ENCODE data around the gene TIFAB. TPM values are rescaled to one million over a fixed set of nuclear protein-coding genes. Genes with fewer than 3 reads are reported as not detected.

Gene TIFAB
- polyA plus RNA-seq, 5 donors = 0.19 to 0.45 (median 0.32) TPM

DNA sequence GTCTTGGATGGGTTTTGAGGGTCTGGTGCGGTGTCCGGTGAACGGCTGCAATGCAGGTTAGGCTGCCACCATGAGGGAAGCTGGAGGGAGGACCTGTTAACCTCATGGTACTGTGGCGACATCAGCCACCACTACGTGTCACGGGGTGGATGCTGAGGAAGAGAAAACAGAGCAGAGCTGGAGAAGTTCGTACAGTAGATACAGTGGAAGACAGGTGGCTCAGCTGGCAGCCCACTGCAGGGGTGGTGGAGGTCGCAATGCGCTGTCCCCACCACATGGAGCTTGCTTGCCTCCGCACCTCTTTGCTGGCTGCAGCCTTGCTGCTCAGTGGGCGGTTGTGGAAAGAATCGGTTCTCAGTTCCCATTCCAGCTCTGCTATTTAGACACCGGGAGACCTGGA, 7.8 kb downstream of the TIFAB start:
- DNase-seq = no peak

DNA sequence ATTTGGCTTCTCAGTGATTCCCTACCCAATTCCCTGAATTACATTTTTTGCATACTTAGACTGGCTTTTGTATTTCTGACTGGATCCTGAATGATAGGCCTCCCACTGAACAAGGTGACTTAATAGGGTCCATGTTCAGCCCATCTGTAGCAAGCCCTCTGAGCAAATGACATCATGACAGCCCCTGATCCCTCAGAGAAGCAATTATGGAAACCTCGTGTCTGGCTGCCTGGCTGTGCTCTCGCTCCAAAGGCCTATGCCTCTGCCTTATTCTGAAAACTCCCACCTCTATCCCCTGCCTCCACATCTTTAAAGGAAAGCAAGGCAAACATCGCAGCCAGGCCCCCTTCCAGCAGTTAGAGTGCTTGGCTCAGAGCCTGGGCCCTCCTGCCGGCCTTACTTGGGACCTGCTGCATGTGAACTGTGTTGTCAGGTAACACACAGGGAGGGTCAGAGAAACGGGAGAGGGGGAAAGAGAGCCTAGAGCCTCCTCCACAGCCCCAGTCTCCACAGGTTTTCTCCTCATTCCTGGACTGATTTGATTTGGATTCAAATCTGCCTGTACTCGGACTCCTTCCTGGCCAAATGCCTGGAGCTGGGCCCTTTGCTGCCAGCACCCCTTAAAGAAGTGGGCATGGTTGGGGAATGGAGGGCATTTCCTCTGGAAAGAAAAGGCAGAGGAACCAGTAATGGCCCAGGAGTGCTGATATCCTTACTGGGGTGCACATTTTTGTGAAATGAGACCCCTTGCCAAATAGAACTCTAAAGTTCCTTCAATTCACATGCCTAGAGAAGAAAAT, 8.8 kb downstream of the TIFAB start:
- DNase-seq = no peak

DNA sequence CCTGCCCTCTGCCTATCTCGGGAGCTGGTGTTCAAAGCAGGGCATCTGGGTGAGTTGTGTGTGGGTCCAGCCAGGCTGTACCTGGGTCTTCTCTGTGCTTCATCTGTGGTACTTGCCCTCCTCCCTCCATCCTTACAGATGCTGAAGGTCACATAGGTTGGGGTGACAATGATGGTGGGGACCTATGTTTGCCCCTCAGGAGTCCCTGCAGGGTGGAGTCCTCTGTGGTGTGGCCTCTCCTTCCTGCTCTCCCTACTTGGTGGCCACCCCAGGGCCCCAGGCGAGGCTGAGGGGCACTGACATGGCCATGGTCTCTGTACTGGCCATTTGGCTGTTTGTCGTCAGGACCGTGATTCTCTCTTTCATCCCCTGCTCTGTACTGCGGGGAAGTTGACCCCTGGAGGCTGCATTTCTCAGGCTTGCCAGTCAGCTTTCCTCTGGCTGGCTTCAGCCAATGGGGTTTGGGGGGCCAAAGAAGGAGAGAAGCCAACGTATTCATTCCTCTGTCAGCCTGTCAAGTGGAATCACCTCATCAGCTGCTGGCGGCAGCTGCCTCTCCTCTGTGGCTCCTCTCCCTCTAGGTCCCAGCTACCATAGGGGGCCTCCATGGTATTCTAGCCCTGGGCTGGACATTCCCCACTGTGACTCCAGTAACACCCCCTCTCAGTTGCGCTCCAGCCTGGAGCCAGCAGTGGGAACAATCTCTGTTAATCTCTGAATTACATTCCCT, 9.6 kb downstream of the TIFAB start:
- DNase-seq = peak; percentile 86

DNA sequence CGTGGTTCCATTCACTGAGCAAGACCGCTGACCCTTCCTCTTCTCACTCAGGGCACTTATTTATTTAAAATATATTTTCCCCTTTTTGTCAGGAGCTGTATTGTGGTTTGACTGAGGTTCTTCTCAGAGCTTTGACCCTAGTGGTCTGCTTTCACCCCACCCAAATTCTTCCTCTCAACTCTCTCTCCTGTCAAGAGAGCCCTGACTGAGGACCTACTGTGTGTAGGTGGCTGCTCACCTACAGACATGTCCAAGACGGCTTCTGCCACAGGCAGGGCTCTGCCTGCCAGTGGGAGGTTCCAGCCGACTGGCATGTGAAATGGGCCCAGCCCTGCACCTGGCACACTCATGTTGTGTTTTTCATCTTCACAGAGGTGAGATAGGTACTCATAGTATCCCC, 10.2 kb downstream of the TIFAB start:
- DNase-seq = no peak

DNA sequence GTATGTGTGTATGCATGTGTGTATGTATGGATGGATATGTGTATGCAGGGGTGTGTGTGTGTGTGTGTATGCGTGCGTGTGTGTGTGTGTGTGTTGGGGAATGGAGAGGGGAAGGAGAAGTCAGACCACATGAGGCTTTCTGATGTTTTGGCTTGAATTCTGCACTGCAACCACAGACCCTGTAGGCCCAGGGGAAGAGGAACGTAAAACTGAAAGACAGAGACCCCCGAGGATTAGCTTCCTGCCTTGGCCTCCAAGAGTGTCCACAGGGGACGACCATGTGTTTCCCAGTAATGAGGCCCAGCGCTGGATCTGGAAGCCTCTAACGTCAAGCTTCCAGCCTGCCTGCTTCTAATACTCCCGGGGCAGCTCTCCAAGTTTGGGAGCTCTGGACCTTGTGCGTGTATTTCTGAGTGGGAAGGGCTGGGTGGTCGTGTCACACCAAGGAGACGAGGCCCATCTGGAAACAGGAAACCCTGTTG, 10.8 kb downstream of the TIFAB start:
- peak; percentile 75 to 77 for DNase-seq

DNA sequence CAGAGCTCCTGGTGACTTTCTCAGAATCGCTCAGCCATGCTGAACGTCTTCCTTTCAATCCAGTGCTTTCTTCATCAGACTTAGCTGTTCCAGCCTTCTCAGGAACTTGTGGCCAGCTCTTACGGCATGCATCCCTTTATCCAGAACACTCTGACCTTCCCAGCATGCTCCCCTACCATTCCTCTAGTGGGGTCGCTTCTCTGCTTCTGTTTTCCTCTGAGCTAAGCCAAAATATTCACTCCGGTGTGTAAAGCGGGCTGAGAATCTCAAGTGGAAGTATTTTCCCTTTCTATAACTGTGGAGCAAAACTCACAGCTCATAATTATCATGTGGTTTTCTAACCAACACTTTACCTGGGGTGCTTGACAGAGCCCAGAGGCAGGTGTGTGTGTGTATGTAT, 11.2 kb downstream of the TIFAB start:
- no peak for DNase-seq

DNA sequence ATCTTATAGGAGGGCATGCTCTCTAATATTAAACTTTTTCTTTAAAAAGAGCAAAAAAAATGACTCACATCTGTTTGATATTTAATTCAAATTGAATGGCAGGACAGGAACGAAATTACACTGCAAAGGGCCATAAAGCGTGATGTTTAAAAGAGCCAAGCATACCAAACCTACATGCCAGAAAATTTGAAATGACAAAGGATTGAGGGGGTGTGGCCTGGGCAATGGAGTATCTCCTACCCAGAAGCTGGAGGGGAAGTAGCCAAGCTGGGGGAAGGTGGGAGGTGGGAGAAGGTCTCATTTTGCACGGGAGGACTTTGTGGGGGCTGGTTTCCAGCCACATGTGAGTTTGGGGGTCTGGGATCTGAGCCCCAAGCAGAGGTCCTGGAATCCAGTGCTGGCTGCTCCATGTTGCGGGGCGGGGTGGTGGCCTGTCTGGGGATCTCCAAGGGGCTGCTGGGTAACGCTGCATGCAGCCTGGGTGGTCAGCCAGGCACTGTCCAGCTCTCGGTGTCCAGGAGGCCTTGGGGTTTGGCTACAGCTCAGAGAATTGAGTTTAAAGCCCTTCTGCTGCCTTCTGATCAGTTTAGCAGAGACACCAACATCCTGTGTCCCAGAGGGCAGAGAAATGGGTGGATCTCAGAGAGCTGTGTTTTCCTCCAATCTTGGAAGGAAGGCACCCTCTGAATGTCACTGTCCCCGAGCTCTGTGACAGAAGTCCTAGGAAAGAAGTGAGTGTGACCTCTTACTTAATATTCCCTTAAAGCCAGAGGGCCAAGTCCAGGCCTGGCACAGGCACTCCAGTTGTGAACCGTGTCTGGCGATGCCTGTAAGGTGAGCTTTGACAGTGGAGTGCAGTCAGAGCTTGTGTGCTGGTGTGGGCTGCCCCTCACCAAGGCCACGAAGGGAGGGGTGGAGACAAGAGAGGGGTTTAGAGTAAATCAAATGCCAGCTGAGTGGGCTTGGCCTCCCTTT, 12.6 kb downstream of the TIFAB start:
- peak in 1 of 2 donors; percentile 40 for DNase-seq

DNA sequence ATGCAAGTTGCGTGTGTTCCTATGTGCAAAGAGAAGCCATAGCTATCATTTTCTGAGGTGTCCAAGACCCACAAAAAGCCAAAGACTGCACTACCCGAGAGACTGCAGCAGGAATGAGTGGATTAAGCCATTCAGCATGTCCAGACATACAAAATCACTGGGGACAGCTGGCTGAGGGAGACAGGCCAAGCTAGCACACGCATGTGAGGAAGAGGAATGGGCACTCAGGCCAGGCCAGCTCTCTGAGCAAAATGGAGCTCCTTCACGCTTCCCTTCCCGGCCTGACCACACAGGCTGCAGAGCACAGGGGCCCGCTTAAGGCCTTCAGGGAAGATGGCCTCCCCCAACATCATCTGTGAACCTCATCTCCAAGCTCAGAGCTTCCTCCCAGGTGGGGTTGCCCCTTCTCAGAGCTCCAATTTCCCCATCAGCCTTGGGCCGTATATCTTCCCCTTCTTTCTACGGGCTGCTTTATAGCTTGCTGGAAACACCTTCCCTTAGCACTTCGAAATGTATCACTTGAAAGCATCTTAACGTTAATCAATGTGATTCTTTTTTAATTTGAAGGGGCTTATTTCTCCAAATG, 13.4 kb downstream of the TIFAB start:
- DNase-seq = peak in 1 of 2 donors; percentile 27

DNA sequence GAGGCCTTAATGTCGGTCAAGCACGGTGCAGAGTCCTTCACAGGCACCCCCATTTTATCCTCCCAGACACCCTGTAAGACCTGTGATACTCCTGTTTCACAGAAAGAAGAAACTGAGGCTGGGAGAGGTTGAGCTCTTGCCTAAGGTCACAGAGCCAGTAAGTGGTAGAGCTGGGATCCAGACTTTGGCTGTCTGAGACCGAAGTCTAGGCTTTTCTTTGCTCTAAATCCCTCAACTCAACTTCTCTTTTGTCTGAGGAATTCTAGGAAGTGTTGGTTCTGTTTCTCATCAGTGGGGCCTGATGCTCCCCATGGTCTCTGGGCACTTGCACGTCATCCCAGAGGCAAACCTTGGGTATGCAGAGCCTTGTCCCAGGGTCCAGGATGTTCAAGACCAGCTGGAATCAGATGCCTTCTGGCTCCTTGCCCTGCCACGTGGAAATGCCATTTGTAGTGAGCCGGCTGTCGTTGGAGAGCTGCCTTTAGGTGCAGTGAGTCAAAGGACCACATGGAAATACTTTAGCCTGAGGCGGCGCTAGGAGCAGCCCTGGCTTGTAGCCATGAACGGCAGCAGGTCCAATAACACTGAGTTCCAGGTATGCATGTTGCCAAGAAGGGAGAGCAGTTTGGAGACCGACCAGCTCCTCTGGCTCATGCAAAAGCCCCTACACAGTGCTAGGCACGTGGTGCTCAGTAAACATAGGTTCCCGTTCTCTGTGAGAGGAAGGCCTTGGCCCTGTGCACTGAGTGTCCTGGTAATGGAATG, 14.2 kb downstream of the TIFAB start:
- DNase-seq = peak in 1 of 2 donors; percentile 21

DNA sequence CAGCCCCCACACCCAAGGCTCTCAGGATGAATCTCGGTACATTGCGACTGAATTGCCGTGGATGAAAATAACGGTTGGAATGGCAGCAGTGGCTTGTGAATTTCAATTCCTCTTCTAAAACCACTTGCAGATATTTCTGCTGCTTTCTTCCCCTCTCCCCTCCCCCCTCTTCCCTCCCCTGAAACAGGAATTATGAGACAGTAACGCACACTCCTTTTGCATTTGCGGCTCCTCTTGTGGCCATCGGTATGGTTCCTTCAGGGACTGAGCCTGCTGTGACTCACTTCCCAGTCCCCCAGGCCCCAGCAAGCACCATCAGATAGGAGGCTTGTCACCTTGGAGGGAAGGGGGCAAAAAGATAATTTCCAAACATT, 14.7 kb downstream of the TIFAB start:
- DNase-seq = no peak

DNA sequence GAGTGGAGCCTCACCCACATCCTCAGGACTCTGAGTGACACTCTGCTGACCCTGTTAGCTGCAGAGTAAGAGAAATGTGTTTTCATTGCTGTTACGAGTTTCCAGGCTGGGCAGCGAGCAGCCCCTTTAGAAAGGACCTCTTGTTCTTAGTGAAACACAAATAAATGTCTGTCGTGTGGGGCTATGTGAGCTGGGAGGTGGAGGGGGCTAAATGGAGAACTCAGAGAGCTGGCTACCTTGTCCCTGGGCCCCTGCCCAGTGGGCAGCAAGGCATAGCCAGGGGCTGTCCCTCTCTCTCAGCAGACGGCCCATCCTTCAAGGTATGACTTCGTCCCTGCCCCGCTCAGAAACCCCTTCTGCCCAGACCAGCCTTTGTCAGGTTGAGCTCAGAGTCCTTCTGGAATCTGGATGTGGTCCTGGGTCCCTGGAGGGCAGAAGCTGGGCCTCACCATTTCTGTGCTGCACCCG, 15.2 kb downstream of the TIFAB start:
- no peak for DNase-seq

DNA sequence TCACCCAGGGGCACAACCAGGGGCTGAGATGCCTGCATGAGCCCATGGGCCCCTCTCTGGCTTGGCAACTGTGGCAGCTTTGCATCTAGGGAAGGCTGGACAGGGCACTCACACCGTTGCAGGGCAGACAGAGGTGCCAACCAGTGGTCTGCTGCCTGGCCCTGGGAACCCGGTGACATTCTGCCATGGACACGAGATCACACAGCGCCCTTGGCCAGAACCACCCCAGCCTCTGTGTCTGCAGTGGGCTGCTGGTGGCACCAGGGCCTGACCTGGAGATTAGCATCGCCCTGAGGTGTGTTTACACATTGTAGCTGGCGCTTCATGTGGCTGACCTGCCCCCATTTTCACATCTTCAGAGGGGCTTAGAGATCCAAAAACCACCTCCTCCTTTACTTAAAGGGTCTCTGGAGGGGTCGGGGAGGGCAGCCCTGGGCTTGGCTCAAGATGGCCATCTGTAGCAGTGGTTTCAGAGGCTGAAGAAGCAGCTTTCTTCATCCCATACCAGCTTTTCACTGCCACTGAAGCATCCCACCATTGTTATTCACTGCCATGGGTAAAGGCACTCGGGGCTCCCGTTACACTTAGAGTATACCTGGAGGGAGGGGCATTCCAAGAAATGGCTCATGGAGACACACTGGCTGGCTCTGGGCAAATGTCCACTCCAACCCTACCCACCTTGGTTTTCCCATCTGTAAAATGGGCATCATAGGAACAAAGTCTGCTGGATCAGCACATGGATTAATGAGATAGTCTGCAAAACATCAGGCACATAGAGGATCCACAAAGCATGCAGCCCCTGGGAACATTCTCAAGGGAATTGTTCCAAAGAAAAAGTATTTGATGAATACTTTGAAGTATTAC, 16.5 kb downstream of the TIFAB start:
- DNase-seq = no peak

DNA sequence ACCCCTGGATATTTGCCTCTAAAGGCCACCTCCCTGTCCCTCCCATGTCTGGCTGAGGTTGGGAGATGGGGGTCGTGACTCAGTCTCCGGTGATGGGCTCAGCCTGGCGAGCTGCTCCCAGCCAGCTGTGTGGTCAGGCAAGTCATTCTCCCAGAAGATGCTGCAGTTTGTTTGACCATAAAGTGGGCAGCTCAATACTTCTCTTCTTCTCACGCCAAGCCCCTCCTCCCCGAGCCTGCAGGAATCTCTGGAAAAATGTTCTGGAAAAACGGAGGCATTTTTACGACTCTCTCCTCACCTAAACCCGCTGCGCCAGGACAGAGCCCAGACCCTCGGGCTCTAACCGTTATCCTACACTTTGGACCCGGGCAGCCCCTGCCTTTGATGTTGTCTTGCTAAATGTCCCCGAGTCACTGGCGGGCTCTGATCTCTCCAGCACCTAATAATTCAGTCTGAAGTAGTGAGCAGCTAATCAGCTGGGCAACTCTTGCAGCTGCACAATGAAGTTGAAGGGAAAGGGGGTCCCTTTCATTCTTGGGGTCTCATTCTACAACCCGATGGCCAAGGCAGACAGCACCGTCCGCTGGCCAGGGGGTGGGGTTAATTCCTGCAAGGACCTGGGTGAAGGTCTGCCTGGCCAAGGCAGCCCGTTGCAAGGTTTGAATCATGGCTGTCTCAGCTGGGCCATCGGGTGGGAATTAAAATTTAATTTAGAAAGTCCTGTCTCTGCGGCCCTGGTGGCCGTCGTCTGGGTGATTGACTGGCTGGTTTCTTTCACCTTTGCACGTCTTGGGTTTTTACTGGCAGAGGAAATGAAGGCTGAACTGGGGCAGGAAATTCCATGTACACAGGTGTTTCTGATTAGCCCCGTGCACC, 17.3 kb downstream of the TIFAB start:
- DNase-seq = no peak

DNA sequence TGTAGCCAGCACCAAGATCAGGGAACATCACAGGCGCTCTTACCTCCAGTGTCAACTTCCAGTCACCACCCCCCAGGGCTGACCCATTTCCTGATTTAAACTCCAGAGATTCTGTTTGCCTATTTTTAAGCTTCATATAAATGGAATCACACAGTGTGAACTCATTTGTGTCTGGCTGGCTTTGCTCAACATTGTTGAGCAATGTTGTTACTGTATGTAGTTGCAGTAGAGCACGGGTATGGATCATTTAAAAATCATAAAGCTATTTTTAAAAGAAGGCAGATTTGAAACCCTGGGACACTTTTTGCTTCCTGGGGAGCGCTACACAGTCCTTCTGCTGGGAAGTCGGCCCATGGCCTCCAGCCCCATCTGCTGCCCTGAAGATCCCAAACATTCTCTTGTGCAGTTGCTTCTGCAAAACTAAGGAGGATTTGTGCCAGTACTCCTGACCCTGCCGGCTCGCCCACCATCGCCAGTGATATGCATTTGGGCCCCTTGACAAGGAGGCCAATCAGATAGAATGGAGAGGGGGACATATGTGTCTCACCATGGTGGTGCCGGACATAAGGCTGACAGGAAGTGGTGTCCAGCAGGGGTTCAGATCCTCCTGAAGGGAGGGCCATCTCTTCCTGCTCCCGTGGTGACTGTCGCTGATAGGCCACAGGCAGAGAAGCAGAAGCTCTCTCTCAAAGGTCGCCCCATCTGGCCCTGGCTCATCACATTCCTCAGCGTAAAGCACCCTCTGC, 18.3 kb downstream of the TIFAB start:
- DNase-seq = peak; percentile 68 to 78

DNA sequence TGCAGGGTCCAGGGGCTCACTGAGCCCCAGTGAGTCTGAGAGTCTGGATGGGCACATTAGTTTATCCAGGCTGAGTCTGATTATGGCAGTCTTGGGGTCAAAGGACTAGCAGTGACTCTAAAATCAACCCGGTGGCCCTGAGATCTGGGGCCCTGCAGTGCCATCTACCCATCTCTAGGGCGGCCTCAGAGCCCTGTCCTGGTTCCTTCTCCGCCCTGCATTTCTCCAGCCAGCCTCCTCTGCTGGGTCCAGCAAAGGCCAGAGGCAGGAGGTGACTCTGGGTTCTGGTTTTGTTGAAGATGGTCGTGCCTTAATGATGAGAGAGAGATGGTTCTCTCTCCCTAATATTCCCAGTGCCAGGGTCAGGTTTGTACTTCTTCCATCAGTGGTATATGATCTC, 20.0 kb downstream of the TIFAB start:
- no peak for DNase-seq

DNA sequence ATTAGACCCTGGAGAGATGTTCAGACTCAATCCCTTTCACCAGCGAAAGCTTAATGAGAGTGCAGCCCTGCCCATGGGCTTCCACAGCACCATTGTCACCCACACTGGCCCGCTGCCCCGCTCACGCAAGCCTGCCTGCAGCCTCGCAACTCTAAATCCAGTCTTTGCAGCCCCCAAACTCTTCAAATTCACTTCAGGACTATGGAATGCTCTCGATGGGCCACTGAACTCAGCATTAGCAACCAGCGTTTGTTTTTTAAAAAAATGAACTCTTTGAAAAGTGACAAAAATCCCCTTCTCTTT, 22.1 kb downstream of the TIFAB start:
- DNase-seq = no peak

DNA sequence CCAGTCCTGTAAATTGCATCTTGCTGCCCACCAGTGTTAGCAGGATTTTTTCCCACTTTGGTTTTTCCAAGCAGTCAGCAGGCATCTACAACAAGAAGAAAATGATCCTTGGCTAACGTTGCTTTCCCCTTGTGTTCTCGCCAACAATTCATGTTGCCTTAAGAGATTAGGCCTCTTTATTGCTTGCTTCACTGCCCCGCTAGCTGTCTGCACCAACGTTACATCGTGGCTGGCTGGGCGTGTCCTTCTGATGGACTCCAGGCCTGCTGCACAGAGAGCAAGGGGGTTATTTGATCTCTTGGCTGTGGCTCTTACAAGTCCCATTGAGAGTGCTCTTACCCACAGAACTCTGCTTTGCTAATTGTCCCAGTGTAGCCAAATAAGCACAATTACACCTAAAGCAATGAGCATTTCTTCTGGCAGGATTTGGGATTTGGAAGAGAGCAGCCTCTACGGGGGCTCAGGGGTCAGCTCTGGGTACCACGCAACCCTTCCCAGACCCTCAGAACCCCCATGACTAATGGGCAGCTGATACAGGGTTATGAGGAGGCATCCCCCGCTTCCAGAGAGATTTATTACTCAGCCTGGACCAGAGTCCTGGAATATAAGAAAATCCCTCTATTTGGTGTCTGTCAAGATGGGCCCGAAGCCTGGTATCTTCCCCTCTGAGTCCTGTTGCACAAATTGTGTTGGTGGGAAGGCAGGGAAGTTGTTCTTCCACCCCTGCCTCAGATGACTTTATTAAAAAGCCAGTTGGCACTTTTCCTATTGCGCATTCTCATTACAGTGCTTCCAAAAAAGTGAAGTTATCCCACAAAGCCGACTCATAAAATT, 22.6 kb downstream of the TIFAB start:
- peak; percentile 68 to 78 for DNase-seq
